Retinal pigment epithelial cell (primary cell): ENCODE results near the gene GXYLT2.

Experiments used
- DNase-seq: peaks from one replicate; pipeline ENCODE4 v3.0.0-alpha.2; 2010; ENCODE audit warnings: low read depth
- H3K4me3 ChIP-seq: 2 replicates; pipeline ENCODE4 v1.5.1; 2011; ENCODE audit warnings: mild to moderate bottlenecking, low read length, control low read depth, moderate library complexity
- TF ChIP-seq, protein P1 (sequence below): conservative IDR thresholded peaks from 2 replicates; pipeline ENCODE4 v1.5.1; 2011; ENCODE audit warnings: low read depth, low read length, control low read depth, inconsistent platforms

The GXYLT2 gene

GRCh38 chr3:72848703-72849081 is 39.2 kb upstream of the GXYLT2 start:
- TF ChIP-seq, protein P1, sequence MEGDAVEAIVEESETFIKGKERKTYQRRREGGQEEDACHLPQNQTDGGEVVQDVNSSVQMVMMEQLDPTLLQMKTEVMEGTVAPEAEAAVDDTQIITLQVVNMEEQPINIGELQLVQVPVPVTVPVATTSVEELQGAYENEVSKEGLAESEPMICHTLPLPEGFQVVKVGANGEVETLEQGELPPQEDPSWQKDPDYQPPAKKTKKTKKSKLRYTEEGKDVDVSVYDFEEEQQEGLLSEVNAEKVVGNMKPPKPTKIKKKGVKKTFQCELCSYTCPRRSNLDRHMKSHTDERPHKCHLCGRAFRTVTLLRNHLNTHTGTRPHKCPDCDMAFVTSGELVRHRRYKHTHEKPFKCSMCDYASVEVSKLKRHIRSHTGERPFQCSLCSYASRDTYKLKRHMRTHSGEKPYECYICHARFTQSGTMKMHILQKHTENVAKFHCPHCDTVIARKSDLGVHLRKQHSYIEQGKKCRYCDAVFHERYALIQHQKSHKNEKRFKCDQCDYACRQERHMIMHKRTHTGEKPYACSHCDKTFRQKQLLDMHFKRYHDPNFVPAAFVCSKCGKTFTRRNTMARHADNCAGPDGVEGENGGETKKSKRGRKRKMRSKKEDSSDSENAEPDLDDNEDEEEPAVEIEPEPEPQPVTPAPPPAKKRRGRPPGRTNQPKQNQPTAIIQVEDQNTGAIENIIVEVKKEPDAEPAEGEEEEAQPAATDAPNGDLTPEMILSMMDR = no peak
- no peak for DNase-seq
- peak overlapping the region; percentile 91 for H3K4me3 ChIP-seq

GRCh38 chr3:72855001-72855400 is 32.8 kb upstream of the GXYLT2 start:
- TF ChIP-seq, protein P1 = no peak
- H3K4me3 ChIP-seq = no peak overlapping the region
- no peak for DNase-seq

GRCh38 chr3:72860053-72860452 is 27.8 kb upstream of the GXYLT2 start:
- TF ChIP-seq, protein P1 = no peak
- no peak overlapping the region for H3K4me3 ChIP-seq
- DNase-seq = no peak

DNA sequence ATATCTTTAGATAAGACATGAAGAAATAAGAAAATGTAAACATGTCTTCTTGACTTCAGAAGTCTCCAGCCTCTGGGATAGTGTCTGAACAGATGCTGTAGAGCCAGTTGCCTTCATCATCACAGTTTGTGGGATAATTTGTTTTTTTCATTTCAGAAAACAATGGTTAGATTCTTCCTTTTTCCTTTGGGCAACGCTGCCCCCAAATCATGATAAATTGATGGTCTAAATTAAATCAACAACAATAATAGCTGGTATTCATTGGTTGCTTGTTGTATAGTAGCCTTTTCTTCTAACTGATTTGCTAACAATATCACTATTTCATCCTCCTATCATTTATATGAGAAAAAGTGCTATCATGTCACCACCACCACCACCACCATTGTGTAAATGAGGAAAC is 27.0 kb upstream of the GXYLT2 start:
- H3K4me3 ChIP-seq = no peak overlapping the region
- DNase-seq = no peak
- TF ChIP-seq, protein P1 = no peak

DNA sequence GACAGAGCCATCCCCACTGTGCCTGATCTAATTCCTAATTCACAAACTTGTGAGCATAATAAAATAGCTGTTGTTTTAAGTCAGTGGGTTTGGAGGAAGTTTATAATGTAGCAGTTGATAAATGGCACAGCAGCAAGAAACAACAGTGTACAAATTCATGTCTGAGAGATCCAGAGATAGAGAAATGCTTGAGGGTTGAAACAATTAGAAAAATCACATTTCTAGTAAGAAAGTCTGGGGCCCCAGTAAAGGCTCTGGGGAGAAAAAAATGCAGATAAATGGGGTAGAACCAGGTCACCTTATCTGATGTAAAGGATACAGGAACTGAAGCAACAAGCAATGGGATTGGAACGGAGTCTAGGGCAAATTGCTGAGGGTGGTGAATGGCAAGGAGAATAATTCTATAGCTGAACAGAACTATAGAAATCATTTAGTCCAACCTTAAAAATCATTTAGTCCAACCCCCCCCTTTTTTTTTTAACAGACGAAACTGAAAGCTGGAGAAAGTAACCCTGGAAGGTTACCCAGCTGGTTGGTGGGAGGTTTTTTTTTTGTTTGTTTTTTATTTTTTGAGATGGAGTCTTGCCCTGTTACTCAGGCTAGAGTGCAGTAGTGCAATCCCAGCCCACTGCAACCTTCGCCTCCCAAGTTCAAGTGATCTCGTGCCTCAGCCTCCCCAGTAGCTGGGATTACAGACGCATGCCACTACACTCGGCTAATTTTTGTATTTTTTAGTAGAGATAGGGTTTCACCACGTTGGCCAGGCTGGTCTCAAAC is 25.3 kb upstream of the GXYLT2 start:
- TF ChIP-seq, protein P1 = no peak
- no peak overlapping the region for H3K4me3 ChIP-seq
- DNase-seq = no peak

GRCh38 chr3:72872183-72872582 is 15.7 kb upstream of the GXYLT2 start:
- no peak overlapping the region for H3K4me3 ChIP-seq
- TF ChIP-seq, protein P1 = no peak
- DNase-seq = no peak

DNA sequence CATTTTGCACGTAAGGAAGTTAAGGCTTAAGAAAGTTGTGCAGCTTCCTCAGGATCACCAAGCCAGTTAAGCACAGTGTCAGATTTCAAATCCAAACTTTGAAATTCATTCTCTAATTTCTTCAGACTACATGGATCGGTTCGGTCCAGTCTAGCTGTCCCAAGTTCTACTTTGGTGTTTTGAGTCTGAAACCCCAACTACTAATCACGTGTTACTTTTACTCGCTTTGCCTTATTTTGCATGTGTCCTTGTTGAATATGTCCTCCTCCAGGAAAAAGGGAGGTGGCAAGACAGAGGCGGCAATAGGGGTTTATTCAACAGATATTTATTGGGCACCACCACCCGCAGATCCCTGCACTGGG is 522 bp upstream of the GXYLT2 start:
- TF ChIP-seq, protein P1 = no peak
- no peak for DNase-seq
- peak overlapping the region; percentile 65 for H3K4me3 ChIP-seq
